COLO668 (cell line): ENCODE results near the gene NLK.

ENCODE experiments used
- DNase-seq: peaks from one replicate; lab custom pipeline; 2025; ENCODE audit not compliant: unreplicated experiment; lab: John Stamatoyannopoulos, UW

Gene NLK

DNA sequence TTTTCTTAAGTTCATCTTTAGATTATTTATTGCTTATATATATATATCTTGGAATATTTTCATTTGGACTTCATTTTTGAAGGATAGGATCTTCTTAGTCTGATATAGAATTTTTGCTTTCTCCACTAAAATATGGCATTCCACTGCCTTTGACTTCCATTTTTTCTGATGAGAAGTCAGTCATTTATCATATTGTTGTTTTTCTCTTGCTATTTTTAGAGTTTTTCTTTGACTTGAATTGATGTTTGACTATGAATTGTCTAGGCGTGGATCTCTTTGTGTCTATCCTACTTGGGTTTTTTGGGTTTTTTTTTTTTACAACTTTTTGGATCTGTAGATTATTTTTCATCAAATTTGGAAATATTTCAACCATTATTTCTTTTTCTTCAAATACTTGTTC lies 67.7 kb downstream of the NLK start:
- DNase-seq = no peak

DNA sequence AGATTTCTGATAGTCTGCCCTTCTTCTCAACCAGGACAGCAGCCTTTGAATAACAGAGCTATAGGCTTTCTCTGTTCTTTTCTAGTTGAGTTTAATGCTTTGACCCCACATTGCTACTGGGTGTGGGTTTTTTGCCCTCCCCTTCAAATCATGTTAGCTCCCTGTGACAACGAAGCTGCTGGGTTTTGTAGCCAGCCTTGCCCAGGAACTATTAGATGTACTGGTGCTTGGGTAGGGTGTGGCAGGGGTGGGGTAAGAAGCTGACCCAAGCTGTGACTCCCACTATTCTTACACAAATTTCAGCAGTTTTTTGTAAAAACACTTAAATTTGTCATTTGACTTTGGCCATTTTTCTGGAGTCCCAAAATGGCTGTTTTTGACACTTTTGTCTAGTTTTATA lies 69.7 kb downstream of the NLK start:
- no peak for DNase-seq

DNA sequence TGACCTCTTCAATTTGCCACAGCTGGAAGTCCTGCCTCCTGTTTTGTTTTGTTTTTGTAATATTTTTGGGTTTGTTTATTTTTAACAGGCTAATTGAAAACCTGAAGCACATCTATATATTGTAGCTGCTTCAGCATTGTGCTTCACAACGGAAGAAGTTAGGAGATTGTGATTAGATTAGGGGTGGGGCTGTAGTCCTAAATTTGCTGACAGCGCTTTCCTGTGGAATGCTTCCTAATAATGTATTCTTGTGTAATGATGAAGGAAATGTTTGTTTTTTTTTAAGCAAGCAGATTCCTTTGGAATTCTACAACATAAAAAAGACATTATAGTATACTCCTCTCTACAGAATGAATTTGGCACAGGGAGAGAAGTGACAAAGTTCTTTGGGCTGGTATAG lies 70.1 kb downstream of the NLK start:
- DNase-seq = no peak

DNA sequence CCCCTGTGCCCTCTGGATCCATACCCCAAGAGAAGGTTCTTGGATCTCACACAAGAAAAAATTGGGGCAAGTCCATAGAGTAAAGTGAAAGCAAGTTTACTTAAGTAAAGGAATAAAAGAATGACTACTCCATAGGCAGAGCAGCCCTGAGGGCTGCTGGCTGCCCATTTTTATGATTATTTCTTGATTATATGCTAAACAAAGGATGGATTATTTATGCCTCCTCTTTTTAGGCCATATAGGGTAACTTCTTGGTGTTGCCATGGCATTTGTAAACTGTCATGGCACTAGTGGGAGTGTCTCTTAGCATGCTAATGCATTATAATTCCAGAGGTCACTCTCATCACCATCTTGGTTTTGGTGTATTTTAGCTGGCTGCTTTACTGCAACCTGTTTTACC lies 70.8 kb downstream of the NLK start:
- DNase-seq = no peak

DNA sequence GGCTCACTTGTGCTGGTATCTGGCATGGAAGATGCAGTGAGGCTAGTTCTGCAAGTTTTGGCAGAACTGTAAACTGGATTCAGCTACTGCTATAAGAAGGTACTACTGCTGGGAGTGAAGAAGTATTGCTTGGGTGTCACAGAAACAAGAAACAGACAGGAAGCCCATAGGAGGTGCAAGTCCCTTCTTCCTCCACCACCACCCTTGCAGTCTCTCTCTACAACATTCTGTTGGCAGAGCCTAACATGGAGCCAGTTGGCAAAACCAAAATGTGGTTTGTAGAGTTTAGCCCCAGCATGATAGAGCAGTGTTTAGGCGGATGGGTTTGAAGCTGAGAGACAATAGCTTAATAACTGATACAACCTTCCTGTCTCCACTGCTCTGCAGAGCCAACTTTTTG lies 72.6 kb downstream of the NLK start:
- no peak for DNase-seq

DNA sequence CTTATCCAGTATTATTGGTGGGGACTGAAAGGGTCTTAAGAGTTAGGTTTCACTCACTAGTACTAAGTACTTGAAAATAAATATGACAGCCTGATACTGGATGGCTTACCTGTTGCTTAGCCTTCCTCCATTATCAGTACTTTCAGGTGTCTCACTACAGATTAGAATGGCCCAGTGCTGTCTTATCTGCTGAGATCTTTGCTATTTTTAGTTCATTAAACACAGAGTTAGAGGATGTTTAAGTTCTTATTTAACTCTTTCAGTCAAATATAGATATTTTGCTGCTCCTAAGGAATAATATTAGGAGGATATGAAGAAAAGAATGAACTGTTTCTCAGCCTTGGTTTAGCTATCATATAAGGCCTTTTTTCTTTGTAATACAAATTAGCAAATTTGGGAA lies 74.8 kb downstream of the NLK start:
- no peak for DNase-seq

DNA sequence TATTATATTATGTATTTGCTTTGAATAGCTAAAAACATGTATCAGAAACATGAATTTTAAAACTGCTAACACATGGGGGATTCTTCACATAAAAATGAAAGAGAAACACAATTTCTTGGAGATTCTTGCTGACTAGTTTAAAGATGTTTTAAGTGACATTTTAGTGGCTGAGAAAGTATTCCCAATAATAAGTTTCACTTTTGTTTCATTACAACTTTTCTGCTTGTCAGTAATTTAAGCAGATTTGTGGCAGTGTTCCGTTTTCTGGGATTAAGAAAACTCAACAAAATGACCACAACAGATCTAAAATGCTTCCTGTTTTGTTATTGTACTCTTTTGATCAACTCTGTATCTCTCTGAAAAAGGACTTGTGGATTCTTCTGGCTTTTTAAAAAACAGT lies 75.9 kb downstream of the NLK start:
- no peak for DNase-seq

DNA sequence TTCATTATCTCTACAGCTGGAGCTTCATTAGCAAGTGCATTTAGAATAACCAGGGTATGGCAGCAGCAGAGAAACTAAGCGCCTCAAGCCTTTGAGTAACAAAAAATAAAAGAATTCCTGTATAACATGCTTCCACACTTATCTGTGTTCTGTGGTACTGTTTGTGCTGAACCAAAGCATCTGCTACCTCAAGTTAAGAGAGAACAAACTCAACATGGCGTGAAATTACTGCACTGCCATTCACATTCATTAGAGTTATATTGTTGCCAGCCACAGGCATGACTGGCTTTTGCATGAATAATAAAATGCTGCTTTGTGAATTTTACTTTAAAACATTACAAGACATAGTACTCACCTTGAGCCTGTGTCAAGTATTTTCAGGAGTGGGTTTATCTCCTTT lies 76.6 kb downstream of the NLK start:
- no peak for DNase-seq

DNA sequence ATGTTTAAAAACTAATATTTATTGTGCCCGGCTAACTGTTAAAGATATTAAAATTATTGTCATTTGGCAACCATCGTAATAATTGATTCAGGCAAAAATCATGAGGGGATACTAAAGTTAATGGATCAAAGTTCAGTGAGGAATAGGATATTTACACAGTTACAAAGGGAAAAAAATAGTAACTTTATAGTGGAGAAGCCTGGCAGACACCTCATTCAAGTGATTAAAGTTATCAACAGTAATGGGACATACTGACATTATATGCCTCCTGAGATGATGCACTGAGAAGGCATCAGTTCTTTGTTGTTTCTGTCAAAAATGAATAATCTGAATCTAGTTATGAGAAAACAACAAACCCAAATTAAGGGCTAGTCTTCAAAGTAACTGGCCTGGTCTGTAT lies 77.1 kb downstream of the NLK start:
- no peak for DNase-seq

DNA sequence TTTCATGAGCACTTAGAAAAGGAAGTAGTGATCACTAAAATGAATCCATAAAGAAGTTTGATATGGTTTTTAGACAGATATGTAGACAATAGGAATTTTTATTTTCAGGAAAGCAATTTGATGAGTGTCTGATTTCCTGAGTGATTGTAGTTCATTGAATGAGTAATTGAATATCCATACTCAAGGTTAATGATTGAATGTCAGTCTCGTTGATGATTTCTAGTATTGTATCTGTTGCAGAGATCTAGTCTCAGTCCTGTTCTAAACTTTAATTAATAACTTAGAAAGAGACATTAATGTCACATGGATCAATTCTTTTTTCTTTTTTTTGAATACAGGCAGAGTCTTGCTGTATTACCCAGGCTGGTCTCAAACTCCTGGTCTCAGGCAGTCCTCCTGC lies 78.3 kb downstream of the NLK start:
- DNase-seq = no peak

DNA sequence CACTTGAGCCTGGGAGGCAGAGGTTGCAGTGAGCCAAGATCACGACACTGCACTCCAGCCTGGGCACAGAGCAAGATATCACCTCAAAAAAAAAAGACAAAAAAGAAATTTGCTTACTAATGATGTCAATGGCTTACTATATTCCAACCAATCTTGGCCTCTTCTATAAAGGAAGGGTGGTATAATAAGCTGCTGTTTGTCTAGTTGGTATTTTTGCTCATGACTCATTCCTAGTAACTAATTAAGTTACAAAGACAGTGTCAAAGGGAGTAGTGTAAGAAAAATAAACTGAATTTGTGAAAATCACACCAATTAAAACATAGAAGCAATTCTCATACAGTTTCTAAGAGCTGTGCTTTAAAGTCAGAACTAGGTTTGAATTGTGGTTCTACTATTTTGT lies 82.5 kb downstream of the NLK start:
- DNase-seq = no peak

DNA sequence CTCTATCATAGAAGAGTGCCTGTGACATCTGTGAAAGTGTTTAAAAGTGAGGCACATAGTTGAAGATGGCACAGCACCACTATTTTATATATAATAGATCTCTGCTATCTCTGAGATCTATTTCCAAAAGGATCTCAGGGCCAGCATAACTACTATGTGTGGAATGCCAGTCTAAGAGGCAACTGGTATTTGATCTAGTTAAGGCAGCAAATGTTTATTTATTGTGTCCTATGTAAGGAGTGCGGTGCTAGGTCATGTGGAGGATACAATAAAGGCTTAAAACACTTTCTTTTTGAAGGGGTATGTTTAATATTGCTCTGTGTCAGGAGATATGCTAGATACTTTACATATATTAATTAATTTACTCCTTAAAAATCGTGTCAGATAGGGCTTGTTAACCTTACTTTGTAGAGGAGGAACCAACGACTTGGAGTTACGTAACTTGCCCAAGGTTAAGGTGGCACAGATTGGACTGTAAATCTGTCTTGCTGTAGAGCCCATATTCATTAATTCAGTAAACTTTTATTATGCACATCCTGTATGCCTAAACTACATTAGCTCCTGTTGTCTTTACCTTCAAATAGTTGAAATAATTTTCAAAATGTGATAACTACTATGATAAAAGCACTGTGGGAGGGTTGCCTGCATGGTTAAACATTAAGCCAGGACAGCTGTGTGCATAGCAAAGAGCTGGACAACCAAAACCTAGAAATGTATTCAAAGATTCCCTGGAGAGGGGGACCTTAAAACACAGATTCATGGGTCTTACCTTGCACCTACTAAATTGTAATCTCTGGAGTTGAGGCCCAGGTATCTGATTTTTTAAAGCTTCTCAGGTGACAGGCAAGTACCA lies 83.3 kb downstream of the NLK start:
- peak; percentile 0 for DNase-seq

DNA sequence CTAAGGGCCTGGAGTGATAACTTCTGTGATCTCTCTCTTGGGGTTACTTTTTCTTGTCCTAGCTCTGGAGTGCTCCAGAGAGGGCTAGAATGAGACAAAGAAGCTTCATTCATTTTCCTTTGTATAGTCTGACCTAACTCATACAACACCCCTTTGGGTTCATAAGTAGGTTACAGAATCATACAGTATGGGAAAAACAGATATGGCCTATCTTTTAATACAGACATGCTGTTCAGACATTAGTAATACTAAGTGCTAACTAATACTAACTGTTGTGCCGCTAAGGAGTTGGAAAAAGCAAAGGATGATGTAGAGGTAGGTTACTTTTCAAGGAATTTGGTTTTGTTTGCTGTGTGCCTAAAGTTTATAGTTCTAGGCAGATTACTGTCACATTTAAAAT lies 84.7 kb downstream of the NLK start:
- DNase-seq = no peak

DNA sequence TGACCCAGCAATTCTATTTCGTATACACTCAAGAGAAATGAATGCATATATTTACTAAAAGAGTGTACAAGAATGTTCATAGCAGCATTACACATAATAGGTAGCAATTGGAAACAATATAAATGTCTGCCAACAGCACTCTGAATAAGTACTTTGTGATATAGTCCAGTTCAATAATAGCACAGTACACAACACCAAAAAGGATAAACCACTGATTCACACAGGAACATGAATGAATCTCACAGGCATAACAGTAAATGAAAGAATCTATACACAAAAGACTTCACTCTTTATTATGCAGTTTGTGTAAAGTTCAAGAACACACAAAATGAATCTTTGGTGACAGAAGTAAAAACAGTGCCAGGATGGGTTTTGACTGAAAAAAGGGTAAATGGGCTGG lies 86.3 kb downstream of the NLK start:
- DNase-seq = no peak

DNA sequence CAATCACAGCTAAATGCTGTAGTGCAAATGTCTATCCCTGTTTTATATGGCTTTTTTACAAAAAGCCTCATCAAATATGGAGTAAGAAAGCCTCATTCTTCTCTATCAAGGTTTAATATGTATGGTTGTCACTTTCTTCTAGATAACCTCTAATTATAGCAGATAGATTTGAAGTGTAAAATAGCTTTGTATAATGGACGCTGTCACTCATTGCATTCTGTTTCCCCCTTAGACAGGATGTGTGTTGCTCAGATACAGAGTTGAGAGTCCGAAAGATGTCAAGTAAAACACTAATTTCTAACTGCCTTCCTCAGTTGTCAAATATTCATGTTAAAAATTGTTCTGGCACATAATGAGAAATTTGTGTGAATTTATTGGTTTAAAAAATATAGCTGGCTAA lies 88.0 kb downstream of the NLK start:
- no peak for DNase-seq

DNA sequence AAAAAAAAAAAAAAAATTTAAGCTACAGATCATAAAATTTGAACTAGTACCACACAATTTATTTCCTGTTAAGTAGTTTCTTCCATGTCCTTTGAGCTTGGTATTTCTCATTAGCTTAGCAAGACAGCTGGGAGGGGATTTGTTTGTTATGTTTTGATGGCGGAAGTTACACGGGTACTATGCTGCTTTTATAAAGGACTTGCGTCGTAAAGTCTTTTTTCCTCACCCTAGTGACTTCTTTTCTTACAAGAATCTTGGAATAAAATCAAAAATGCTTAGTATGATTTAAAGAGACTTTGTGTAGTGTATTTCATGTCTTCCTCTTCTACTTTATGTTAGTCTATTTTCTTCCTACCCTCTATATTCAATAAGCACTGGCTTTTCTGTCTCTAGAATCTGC lies 89.1 kb downstream of the NLK start:
- no peak for DNase-seq

DNA sequence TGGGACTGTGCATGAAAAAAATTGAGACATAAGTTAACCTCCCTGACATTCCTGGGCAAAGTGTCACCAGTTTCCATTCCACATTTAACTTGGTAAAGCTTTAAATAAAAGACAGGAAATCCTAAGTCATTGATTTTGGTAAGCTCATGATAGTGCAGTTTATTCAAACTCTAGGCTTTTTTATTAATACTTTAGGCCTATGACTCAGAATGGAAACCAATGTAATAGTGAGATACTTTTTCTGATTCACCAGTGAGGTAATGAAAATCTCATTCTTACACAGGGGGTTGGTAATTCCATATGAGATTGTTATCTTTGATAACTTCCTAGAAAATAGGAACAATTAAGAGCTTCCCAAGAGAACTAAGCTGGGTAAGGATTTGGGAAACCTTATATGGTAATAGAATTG lies 91.1 kb downstream of the NLK start:
- DNase-seq = no peak

DNA sequence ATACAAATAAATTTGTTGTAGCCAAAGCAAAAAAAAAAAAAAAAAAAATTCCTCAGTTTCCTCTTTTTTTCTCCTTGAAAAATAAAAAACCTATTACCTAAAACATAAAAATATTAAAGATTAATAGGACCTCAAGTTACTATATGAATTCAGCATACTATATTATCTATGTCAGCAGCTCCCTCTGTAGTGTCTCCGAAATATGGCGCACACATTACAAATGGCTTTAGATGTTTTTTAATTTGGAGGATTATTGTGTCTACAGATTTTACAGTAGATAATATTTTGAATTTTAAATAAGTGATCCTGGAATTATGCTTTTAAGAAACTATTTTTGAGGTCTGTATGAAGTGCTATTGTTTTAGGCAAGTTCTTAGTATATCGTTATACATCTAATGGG lies 94.4 kb downstream of the NLK start:
- DNase-seq = no peak

DNA sequence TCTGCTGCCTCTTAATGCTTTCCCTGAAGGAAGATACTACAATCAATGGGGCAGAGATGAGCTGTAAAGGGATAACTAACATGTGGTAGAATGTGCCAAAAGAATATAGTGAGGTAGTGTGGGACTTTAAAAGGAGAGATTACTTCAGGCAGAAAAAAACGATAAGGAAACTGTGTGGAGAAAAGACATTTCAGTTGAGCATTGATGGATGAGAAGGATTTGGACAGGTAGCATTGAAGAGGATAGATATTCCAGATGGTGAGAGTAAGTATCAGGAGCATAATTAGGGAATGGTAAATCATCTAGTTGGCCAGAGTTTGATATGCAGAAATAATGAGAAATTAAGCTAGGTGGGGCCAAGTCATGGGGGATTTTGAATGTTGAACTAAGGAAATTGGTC lies 97.3 kb downstream of the NLK start:
- DNase-seq = no peak

DNA sequence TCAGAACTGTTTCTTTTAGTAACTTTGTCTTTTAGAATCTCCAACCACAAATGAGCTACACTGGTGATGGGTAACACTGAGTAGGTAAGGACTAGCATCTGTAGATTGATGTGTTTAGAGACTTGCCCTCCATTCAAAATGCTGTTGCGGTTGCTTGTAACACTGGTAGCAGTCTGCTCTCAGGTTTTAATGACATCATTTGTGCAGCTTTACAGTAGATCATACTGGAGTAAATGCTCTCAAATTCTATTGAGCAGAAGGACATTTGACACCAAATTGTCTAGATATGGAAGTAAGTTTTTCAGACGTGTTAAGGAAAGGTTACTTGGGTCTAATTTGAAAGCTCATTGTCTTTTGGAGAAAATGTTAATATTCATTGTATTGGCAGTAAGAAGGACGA lies 98.8 kb downstream of the NLK start:
- DNase-seq = no peak

DNA sequence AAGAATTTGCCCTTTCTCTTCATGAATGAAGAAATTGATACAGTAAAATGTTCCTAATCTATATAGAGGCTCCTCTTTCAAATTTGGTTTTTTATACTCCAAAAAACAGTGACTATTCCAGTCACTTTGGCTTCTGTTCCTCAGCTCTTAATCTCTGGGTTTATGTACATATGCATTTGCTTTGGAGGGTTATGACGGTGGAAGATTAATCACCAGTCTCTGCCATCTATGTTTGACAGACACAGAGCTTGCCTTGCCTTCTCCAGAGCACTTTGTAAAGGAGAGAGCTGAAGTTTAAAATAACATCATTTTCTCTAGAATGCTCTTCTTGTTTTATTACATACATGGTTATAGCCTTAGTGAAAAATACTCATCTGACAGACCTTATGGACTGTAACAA lies 99.3 kb downstream of the NLK start:
- DNase-seq = no peak

DNA sequence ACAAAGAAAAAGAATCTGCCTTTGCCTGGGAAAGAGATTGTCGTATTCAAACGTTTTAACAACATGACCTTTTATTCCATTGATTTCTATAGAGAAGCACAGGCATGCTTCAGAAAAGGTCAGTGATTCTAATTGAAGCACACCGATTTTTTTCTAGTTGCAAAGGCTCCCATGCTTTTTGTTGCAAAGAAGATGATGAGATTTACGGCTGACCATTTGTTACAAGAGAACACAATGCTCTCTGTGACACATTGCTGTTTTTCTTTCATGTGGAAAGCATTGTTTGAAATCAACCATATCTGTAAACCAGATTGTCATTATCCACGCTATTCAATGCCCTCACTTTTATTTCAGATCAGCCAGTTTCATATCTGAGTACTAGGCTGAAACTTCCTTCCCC lies 99.8 kb downstream of the NLK start:
- DNase-seq = no peak

DNA sequence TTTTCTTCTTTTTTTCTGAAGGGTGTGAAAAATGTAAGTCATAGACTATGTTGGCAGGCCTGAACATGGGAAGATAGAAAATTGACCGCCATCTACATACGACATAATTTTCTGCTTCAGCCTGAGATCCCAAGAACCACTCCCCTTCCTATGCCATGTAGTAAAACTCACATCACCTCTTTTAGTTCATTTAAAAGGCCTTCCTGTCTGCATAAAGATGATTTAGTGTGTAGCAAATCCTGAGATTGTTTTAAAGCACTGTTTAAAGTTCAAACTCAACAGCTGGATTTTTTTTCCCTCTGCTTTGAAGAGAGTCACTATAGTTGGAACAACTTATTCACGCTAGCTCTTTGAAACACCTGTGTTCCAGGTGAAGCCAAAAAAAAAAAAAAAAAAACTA lies 101.5 kb downstream of the NLK start:
- no peak for DNase-seq
